ENCODE measurements around the gene PRKCB.
"Not testable (repeated sequence)": the region's sequence is repeated elsewhere in the genome, so short reads cannot be mapped to it uniquely, and the experiment has no call there.

Gene PRKCB

DNA sequence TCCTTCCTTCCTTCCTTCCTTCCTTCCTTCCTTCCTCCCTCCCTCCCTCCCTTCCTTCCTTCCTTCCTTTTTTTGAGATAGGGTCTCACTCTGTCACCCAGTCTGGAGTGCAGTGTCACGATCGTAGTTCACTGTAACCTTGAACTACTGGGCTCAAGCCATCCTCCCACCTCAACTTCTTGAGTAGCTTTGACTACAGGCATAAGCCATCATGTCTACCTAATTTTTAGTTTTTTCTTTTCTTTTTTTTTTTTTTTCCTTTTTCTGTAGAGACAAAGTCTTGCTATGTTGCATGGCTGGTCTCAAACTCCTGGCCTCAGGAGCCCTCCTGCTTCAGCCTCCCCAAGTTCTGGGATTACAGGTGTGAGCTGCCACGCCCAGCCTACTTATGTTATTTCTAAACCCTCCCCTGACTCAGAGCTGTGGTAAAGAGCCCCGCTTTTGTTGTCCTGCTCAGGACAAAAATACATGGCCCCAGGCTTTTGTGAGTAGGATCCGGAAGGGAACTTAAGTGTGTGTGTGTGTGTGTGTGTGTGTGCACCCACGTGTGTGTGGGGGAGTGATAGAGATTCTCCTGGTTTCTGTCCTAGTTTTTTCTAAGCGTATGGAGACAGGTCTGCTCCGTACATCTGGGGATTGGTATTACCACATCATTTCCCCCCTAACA lies 67.1 kb downstream of the PRKCB start:
- no peak for DNase-seq (ENCODE audit: low read depth in 2 of 2)

DNA sequence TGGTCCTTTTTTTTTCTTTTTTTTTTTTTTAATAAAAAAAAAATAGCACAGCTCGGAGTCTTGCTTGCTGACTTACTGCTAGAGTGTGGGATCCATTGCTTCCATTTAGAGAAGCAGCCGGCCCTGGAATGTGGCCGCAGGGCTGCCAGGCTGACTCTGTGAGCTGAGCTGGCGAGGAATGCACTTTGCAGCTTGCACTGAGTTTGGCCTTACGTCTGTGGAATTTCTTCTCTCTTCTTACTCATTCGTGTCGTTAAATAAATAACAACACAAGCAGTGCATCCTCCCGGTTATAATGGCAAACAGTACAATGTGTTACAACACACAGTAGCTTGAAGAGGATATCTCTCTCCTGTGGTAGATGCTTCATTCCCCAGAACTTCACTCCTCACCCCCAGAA lies 69.2 kb downstream of the PRKCB start:
- no peak for DNase-seq (ENCODE audit: low read depth in 2 of 2)

DNA sequence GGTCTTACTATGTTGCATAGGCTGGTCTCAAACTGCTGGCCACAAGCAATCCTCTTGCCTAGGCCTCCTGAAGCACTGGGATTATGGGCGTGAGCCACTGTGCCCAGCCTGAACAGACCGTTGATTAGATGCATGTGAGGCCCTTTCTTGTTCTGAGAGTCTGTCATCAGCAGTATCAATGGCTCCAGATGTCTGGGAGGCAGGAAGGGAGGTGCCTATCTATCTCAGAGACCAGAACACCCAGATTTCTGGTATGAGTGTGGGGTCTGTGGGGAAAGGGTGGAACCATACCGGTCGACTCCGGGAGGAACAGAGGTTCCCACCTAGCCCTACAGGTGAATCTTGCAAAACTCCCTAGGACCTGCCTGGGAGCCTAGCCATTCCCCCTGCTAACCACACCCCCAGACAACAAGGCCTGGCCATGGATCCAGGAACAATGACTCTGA lies 71.7 kb downstream of the PRKCB start:
- DNase-seq (ENCODE audit: low read depth in 2 of 2) = no peak

DNA sequence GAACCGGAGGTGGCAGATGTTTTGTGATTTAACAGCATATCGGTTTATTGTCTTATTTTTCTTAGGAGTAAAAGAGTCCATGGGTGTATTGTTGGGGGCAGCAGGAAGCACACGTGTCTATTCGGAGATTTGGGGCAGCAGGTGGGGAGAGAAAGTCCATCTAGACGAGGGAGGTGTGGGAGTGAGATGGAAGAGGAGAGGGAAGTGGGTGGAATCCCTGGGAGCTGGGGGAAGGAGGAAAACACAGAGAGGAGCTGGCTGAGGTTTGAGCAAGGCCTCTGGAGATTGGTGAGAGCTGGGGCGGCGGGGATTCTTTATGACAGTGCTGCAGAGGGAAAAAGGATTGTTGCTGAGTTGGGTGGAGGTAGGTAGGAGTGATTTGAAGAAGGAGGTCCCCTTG lies 72.1 kb downstream of the PRKCB start:
- DNase-seq (ENCODE audit: low read depth in 2 of 2) = no peak

DNA sequence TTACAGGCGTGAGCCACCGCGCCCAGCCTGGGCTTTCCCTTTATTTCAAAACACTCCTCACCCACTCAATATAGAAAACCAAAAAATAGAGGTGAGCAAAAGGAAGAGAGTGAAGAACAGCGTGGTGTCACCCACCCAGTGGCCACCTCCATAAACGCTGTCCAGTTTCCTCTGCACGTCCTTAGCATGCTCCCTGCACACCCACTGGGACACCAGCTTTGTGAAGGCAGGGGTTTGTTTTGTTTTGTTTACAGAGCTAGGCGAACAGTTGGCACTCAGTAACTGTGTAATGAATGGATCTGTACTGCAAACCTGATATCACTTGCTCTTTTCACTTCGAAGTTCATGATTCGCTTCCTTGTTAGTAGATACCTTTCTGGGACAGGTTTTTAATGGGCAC lies 73.0 kb downstream of the PRKCB start:
- no peak for DNase-seq (ENCODE audit: low read depth in 2 of 2)

DNA sequence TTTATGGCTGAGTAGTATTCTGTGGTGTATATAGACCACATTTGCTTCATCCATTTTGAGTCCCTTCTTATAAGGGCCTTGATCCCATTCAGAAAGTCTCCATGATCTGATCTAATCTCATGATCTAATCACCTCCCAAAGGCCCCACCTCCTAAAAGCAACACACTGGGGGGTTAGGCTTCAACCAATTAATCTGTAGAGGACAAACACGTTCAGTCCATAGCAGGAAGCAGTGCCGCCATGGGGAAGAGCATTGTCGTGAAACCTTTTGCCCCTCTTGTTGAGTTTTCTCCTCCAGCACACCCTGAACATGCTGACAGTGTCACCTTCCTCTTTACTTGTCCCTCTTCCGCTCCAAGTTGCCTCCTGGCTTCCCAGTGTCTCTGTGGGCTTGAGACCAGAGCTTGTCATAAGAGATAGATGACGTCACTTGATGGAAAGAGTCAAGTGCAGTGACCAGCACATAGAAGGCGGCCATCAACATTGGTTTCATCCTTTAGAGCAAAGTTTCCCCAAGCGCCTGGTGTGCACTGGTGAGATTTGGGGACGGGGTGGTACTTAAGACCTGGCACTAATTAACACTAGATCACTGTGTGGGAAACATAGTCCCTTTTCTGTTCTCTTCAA lies 74.1 kb downstream of the PRKCB start:
- DNase-seq (ENCODE audit: low read depth in 2 of 2) = no peak

DNA sequence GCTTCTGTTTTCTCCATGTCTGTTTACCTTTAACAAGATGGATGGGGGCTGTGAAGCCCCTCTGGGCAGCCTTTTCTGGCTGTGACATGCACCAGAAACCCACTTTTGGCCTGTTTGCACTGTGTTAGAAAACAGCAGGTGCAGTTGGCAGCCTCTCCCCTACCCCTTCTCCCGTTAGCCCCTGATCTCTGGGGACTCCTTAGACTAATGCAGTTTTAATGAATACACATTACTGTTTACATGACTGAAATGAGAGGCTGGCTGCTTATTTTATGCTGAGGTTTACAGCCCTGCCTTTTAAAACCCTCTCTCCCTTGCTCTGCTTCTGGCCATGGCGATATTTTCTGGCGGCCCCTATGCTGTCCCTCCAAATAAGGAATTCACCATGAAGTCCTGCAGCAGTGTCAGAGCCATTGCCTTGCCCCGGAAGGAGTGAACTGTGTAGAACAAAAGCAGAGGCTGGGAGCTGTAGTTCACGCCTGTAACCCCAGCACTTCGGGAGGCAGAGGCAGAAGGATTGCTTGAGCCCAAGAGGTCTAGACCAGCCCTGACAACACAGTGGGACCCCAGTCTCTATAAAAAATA lies 79.3 kb downstream of the PRKCB start:
- DNase-seq (ENCODE audit: low read depth in 2 of 2) = no peak

DNA sequence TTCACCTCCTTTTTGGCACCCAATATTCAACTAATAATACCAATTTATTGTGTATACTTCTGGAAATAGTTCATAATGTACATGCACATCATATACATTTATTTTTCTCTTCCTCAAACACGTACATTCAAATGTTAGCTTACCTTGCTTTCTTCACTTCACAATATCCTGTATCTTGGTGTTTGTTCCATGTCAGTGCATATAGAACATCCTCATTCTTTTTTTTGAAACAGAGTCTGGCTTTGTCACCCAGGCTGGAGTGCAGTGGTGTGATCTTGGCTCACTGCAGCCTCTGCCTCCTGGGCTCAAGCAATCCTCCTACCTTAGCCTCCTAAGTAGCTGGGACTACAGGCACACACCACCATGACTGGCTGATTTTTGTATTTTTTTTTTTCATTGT lies 80.8 kb downstream of the PRKCB start:
- DNase-seq (ENCODE audit: low read depth in 2 of 2) = not testable (repeated sequence)

DNA sequence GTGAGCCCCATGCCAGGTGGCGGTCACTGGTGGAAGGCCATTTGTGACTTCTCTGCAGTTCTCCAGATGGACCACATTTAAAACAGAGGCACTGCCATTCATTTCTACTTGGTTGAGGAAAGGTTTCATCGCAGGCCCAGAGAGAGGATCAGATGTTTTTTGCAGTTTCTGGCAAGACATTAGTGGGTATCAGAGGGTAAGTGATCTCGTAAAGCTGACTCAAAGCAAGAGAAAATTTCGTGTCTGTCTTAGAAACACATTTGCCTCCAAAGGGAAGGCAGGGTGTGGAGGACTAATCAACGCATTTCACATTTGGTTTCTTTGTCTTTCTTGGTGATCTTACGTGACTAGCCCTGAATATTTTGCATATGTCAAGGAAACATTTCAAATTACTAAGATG lies 81.8 kb downstream of the PRKCB start:
- no peak for DNase-seq (ENCODE audit: low read depth in 2 of 2)

DNA sequence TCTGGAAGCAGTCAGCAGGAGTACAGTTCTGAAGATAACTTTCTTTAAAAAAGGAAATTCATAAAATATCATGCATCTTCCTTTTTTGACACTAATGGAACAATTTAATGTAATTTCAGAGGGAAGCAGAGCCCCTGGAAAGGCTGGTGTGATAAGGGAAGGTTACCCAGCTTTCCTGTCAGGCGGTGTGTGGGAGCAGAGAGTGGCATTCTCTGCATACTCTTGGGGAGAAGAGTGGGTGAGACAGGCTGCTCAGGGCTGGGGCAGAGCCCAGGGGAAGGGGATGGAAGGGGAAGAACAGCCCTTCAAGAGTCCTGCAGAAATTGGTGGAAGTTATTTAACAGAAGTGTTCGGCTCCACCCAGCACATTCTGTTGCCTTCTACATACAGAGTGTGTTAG lies 84.7 kb downstream of the PRKCB start:
- no peak for DNase-seq (ENCODE audit: low read depth in 2 of 2)

DNA sequence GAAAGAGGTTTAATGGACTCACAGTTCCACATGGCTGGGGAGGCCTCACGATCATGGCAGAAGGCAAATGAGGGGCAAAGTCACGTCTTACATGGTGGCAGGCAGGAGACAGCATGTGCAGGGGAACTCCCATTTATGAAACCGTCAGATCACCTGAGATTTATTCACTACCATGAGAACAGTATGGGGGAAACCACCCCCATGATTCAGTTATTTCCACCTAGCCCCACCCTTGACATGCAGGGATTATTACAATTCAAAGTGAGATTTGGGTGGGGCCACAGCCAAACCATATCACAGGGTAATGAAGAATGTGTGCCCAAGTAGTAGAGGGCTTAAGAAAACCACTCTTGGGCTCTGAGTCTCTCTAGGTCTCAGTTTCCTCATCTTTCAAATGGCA lies 85.1 kb downstream of the PRKCB start:
- no peak for DNase-seq (ENCODE audit: low read depth in 2 of 2)

DNA sequence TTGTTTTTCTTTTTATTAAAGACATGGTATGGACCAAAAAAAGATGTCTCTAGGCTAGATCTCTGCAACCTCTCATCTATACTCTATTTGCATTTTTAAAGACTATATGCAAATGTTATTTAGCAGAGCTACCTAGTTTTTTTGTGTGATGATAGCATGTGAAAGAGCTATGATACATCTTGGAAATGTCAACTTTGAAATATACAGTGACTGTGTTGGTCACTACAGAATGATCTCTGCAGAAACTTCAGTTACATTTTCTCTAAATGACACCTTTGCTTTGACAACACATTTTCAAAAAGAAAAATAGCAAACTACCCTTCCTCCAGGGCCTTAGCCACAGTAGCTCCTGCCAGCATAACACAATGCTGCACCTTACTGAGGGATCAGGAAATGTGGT lies 86.6 kb downstream of the PRKCB start:
- DNase-seq (ENCODE audit: low read depth in 2 of 2) = no peak

DNA sequence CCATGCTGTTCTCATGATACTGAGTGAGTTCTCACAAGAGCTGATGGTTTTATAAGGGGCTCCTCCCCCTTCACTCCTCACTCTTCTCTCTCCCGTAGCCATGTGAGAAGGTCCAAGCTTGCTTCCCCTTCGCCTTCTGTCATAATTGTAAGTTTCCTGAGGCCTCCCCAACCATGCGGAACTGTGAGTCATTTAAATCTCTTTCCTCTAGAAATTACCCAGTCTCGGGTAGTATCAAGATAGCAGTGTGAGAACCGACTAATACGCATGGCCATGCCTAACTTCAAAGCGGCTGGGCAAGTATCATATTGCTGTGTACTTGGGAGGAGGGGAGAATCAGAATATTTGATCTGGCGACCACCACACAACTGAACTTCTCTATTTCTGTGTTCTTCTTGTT lies 88.3 kb downstream of the PRKCB start:
- no peak for DNase-seq (ENCODE audit: low read depth in 2 of 2)

DNA sequence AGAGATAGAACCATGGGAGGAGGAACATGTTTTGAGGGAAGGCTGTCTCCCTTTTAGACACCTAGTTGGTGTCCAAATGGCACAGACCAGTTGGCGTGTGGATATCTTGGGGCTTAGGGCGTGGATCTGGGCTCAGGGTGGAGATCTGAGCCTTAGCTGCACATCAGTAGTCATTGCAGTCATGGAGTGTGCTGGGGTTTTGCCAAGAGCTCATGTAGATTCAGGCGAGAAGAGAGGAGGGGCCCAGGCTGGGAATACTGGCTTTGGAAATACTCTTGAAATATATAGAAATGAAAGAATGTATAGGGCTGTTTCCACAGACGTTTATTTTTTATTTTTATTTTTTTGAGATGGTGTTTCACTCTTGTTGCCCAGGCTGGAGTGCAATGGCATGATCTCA lies 92.0 kb downstream of the PRKCB start:
- no peak for DNase-seq (ENCODE audit: low read depth in 2 of 2)

DNA sequence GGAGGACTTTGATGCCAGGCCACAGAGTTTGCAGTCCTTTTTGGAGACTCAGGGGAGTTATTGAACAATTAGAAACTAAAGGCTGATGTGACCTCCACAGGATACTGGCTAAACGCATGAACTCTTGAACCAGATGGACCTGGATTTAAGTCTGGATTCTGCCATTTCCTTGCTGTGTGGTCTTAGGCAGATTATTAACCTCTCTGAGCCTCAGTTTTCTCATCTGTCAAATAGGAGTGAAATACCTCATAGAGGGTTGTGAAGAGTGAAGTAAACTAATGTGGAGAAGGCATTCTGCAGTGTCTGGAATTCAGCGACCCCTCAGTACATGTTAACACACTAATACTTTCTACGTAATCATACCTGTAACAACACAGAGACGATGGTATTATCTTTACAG lies 93.5 kb downstream of the PRKCB start:
- no peak for DNase-seq (ENCODE audit: low read depth in 2 of 2)

DNA sequence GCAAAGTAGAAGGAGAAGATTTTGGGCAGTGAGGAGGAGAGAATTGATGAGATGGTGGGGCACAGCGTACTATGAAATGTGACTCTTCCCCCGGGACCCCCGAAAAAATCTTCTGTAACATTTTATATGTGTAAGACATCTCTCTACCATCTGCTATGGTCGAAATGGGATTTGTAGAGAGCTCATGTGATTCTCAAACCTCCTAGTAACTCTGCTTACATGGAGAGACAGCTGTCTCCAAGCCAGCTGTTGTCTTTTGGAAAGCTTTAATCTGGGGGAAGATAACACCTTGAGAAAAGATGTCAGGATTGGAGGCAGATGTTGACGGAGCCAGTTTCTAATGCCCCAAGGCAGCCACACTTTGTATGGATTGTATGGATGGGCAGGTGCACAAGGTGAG lies 94.1 kb downstream of the PRKCB start:
- DNase-seq (ENCODE audit: low read depth in 2 of 2) = no peak

DNA sequence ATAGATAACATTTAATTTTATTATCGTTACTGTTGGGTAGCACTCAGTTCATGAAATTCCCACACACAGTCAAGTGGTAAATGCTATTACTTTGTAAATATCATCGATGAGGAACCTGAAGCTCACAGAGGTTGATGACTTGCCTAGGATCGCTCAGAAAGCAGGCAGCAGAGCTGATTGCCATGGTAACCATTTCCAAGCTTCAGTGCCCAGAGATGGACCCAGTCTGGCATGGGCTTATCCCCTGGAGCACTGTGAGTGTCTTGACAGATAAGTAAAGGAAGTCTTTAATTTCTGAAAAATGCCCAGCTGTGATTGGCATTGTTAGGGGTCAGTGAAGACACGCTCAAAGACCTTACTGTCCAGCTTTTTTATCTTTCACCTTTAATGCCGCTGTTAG lies 95.0 kb downstream of the PRKCB start:
- DNase-seq (ENCODE audit: low read depth in 2 of 2) = no peak

DNA sequence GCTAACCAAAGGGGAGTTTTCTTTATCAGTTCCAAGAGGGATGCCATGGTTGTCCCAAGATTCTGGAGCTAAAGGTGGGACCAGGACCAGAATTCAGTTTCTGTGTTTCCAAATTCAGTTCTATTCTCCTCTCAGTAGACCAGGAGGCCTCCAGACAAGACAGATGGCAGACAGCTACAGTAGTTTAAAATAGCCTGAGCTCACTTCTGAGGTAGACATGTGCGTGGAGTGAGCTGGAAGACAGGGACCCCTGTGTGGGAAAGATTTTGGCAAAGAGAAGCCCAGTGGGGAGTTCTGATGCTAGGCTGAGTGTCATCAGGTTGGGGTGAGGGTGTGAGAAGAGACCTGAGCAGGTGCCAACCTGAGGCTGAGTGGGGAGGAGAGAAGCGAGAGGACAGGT lies 95.4 kb downstream of the PRKCB start:
- no peak for DNase-seq (ENCODE audit: low read depth in 2 of 2)

DNA sequence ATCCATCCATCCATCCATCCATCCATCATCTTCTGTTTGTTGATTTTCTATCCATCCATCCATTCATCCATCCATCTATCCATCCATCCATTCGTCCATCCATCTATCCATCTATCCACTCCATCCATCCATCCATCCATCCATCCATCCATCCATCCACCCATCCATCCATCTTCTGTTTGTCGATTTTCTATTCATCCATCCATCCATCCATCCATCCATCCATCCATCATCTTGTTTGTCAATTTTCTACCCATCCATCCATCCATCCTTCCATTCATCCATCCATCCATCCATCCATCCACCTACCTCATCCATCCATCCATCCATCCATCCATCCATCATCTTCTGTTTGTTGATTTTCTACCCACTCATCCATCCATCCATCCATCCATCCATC lies 97.9 kb downstream of the PRKCB start:
- not testable (repeated sequence) for DNase-seq (ENCODE audit: low read depth in 2 of 2)

DNA sequence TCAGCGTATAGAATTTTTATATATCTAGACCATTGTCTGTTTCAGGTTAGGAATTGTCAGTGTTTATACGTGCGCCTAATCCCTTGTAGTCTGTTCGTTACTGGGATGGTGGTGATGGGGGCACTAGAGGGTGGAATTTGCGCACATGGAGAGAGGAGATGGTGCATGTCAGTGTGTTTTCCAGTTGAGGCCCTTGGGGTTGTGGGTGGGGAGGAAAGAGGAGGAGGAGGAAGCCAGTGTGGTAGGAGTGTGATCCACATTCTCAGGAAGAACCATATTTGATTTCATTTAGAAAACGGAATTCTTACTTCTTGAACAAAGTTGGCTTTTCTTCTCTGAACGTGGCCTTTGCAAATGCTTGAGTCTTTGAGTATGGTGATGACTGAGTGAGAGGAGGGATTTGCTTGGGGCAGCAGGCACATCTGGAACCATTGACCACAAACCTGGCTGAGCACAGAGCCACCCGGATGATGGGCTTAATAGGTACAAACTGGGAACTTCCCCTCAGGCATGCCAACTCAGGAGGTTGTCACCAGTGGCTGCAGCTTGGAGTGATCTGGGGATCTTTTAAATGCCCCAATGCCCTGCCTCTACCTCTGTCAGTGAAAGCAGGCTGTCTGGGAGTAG lies 98.9 kb downstream of the PRKCB start:
- DNase-seq (ENCODE audit: low read depth in 2 of 2) = no peak

DNA sequence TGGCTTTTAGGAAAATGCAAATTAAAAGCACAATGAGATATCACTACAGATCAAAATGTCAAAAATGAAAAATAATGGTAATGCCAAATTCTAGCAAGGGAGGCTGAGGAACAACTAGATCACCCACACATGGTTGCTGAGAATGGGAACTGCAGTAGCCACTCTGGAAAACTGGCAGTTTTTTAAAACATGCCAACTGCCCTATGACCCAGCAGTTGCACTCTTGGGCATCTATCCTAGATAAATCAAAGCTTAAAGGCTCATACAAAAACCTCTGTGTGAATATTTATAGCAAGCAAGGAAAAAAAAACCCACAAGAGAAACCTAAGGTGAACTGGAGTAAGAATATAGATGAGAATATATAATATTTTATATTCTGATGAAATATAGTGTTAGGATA lies 104.3 kb downstream of the PRKCB start:
- no peak for DNase-seq (ENCODE audit: low read depth in 2 of 2)

DNA sequence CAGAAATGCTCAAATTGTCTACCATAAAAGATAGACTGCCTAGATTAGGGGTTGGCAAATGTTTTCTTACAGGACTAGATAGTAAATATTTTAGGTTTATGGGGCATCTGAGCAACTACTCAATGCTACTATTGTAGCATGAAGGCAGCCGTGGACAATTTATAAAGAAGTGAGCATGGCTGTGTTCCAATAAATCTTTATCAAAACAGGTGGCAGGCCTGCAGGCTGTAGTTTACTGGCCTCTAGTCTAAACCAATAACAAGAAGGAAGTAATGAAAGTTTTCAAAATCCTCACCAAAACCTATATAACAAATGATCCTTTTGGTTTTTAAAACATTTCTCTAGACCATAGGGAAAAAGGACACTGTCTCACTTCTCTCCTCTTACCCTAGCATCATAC lies 105.2 kb downstream of the PRKCB start:
- DNase-seq (ENCODE audit: low read depth in 2 of 2) = no peak

DNA sequence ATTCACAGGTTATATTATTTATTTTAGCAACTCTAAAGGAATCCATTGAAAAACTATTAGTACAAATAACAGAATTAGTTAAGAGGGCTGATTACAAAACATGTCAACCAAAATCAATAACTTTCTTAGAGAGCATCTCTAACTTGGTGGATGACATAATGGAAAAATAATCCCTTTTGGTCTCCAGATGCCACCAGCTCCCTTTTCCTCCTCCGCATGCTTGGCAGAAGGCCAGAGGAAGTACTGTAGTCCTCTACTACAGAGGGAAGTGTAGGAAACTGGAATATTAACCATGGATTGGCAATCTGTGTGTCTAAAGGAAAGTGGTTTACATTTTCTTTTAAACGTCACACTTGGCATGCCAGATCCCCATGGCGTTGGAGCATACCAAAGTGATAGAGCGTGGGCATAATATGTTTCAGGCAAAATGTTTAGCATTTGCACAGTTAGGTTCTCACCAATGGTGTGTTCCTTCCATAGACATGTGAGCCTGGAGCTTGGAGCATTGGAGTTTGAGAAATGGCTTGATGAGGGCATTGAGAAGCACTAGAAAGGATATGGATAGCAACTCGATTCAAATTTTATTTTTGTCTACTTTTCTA lies 106.3 kb downstream of the PRKCB start:
- no peak for DNase-seq (ENCODE audit: low read depth in 2 of 2)
